Bronchial epithelial cell (primary cell): ENCODE results near the gene OR2AE1. TPM values are rescaled to one million over a fixed set of nuclear protein-coding genes. Genes with fewer than 3 reads are reported as not detected.
A peak's percentile ranks its signal among the peaks of the same experiment; 100 is the strongest.
"Not testable (repeated sequence)": the region's sequence is repeated elsewhere in the genome, so short reads cannot be mapped to it uniquely, and the experiment has no call there.

Source experiments
- DNase-seq: peaks from one replicate; pipeline ENCODE4 v3.0.0-alpha.2; 2010; ENCODE audit warnings: low read depth
- FAIRE-seq: peaks from 2 replicates; lab custom pipeline; 2011; peaks lifted over from hg19 to GRCh38; lab: Jason Lieb, UNC
- H3K27me3 ChIP-seq: 2 replicates; pipeline ENCODE4 v1.5.1; 2011; ENCODE audit warnings: low read length; ENCODE audit not compliant: control insufficient read depth, insufficient read depth
- H3K36me3 ChIP-seq: 2 replicates; pipeline ENCODE4 v1.5.1; 2011; ENCODE audit warnings: low read length; ENCODE audit not compliant: control insufficient read depth, insufficient read depth
- H3K4me3 ChIP-seq: 2 replicates; pipeline ENCODE4 v1.5.1; 2011; ENCODE audit warnings: mild to moderate bottlenecking, low read depth, low read length, control low read depth
- total RNA-seq: library from RNA; depleted of rRNA; stranded (reverse); fragments of >200 nt; gene quantifications from 2 replicates; pipeline ENCODE4 v1.2.1, GENCODE V29; 2014
- TF ChIP-seq, protein P1 (sequence below): IDR thresholded peaks from 2 replicates; pipeline ENCODE4 v1.5.1; 2011; ENCODE audit warnings: mild to moderate bottlenecking, moderate library complexity, low read length, control low read depth, inconsistent platforms; ENCODE audit not compliant: insufficient read depth, severe bottlenecking

The OR2AE1 gene
- total RNA-seq, 1 donor from 2014 or later = not detected

- DNase-seq (no peak), FAIRE-seq (peak; percentile 68)
- no peak overlapping the region for H3K4me3 ChIP-seq
- no peaks in the 10 kb centered on the region for H3K36me3 ChIP-seq
- H3K27me3 ChIP-seq = no peaks in the 10 kb centered on the region
- TF ChIP-seq, protein P1, sequence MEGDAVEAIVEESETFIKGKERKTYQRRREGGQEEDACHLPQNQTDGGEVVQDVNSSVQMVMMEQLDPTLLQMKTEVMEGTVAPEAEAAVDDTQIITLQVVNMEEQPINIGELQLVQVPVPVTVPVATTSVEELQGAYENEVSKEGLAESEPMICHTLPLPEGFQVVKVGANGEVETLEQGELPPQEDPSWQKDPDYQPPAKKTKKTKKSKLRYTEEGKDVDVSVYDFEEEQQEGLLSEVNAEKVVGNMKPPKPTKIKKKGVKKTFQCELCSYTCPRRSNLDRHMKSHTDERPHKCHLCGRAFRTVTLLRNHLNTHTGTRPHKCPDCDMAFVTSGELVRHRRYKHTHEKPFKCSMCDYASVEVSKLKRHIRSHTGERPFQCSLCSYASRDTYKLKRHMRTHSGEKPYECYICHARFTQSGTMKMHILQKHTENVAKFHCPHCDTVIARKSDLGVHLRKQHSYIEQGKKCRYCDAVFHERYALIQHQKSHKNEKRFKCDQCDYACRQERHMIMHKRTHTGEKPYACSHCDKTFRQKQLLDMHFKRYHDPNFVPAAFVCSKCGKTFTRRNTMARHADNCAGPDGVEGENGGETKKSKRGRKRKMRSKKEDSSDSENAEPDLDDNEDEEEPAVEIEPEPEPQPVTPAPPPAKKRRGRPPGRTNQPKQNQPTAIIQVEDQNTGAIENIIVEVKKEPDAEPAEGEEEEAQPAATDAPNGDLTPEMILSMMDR = no peak
Observed at GRCh38 chr7:99876491-99876890, 342 bp downstream of the OR2AE1 start.

GRCh38 chr7:99868246-99868645, 8.6 kb downstream of the OR2AE1 start:
- TF ChIP-seq, protein P1 = no peak
- no peaks in the 10 kb centered on the region for H3K36me3 ChIP-seq
- no peaks in the 10 kb centered on the region for H3K27me3 ChIP-seq
- H3K4me3 ChIP-seq = no peak overlapping the region
- DNase-seq (no peak), FAIRE-seq (no peak)

DNA sequence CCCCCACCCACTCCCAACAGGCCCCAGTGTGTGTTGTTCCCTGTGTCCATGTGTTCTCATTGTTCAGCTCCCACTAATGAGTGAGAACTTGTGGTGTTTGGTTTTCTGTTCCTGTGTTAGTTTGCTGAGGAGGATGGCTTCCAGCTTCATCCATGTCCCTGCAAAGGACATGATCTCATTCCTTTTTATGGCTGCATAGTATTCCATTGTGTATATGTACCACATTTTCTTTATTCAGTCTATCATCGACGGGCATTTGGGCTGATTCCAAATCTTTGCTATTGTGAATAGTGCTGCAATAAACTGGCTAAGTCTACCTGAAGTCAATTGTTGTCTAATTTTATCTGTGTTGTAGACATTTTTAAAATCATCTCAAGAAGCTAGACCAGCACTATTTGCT, 9.4 kb downstream of the OR2AE1 start:
- FAIRE-seq, H3K36me3 ChIP-seq, H3K27me3 ChIP-seq, H3K4me3 ChIP-seq, DNase-seq: not testable (repeated sequence)

DNA sequence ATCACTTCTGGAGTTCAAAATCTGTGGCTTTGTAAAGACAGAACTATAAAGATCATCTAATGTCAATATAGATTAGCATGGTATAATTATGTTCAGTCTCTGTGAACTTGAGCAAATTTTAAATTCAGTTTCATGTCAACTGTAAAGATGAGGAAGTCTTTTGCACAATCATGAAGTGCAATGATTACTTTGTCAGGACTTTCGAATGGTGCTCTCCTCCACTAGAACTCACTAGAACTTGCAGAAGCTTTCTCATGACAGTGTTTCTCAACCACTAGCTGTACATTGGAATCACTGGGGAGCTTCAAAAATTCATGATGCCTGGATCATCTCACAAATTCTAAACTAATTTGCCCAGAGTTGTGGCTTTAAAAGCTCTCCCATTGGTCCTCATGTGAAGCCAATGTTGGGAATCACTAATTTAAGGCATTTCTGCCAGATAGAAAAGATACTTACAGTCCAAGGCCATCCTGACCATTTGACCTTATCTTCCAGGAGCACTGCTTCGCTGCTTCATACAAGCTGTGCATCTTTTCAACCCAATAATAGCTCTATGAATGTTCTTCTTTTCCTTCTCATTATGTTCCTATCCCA, 12.9 kb downstream of the OR2AE1 start:
- Histone ChIP-seq H3K36me3 (no peaks in the 10 kb centered on the region), H3K27me3 (no peaks in the 10 kb centered on the region), H3K4me3 (no peak overlapping the region)
- FAIRE-seq (no peak), DNase-seq (no peak)
- TF ChIP-seq, protein P1 = no peak

GRCh38 chr7:99860281-99861127, 16.3 kb downstream of the OR2AE1 start:
- FAIRE-seq (no peak), DNase-seq (peak; percentile 83)
- no peak overlapping the region for H3K4me3 ChIP-seq
- TF ChIP-seq, protein P1 = no peak
- H3K36me3 ChIP-seq = no peaks in the 10 kb centered on the region
- H3K27me3 ChIP-seq = no peaks in the 10 kb centered on the region

DNA sequence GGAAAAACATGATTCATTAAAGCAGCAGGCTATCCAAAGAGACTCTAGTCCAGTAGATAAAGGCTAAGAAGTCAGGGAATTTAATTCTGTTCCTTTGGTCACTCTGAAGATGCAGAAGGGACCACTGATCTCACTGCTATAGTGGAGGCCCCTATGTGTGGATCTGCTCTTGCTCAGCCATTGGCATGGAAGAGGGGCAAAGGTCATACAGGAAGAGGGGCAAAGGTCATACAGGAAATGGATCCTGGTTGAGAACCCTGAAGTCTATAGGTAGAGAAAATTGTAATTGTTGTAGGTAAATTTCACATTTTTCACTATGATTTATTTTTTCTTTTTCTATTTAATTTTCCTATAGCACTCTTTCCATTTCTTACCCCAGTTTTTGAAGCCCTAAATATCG, 21.6 kb downstream of the OR2AE1 start:
- no peaks in the 10 kb centered on the region for H3K36me3 ChIP-seq
- peaks cover 2% of the 10 kb centered on the region for H3K27me3 ChIP-seq
- FAIRE-seq (no peak), DNase-seq (no peak)
- TF ChIP-seq, protein P1 = no peak
- H3K4me3 ChIP-seq = no peak overlapping the region
